ENCODE measurements around the gene FAM131A. TPM values are rescaled to one million over a fixed set of nuclear protein-coding genes. Genes with fewer than 3 reads are reported as not detected.

The FAM131A gene
- total and polyA plus RNA-seq, 4 donors = 0.81 to 5.7 (median 2.7) TPM

DNA sequence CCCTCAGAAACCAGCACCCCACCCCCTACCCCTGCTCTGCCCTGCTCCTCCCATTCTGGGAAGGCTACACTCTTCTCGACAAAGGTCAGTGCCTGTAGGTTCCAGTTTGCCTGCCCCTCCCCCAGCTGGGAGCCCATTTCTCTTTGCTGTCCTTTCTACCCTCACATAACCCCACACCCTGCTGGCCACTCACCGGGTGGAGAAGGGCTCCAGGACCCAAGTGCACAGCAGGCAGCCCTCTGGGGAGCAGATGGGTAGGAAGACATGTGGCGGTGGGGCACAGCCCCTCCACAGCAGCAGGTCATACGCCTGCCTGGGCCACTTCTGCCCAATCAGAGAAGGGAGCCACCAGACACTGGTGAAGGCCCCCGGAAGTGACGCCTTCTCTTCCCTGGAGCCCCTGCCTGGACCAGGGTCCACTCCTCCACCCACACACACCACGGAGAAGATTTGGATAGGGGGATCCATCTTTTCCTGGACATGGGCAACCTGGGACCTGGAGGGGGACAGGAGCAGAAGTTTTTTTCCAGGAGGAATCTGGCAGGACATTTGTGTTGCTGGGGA lies 40.6 kb downstream of the FAM131A start, which contains the start of gene THPO:
THPO (minus strand) TSS at position 326 of the 564 bp plus-strand sequence. CDS start 1,948 bp downstream, outside the sequence.
- H3K27ac ChIP-seq (ENCODE audit: low read depth in 1 of 2, low read length in 2 of 2) = peak within 1 kb of the TSS; percentile 94 to 96
- peak within 1 kb of the TSS; percentile 81 to 98 (median 92) for H3K4me3 ChIP-seq (ENCODE audit: low read depth in 1 of 3, low read length in 3 of 3)
- whole genome bisulfite sequencing = 23% methylated on average over 7 of the region's 7 CpGs
- H3K4me1 ChIP-seq (ENCODE audit: control insufficient read depth in 4 of 4, insufficient read depth in 4 of 4, low read length in 3 of 4) = peaks cover 3 to 27% (median 11%) of the 10 kb centered on the region in 4 donors
- TF ChIP-seq HNF4G (IDR thresholded peaks at IDR 0.05) = no peak
- peak in 1 of 2 donors; percentile 29 for TF ChIP-seq JUND (IDR thresholded peaks at IDR 0.05)
- TF ChIP-seq, protein P1, sequence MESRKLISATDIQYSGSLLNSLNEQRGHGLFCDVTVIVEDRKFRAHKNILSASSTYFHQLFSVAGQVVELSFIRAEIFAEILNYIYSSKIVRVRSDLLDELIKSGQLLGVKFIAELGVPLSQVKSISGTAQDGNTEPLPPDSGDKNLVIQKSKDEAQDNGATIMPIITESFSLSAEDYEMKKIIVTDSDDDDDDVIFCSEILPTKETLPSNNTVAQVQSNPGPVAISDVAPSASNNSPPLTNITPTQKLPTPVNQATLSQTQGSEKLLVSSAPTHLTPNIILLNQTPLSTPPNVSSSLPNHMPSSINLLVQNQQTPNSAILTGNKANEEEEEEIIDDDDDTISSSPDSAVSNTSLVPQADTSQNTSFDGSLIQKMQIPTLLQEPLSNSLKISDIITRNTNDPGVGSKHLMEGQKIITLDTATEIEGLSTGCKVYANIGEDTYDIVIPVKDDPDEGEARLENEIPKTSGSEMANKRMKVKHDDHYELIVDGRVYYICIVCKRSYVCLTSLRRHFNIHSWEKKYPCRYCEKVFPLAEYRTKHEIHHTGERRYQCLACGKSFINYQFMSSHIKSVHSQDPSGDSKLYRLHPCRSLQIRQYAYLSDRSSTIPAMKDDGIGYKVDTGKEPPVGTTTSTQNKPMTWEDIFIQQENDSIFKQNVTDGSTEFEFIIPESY (IDR thresholded peaks at IDR 0.05) = no peak
- peak; percentile 80 for TF ChIP-seq NR2F2 (IDR thresholded peaks at IDR 0.05)
- TF ChIP-seq EGR1 (IDR thresholded peaks at IDR 0.05; ENCODE audit: low read depth in 2 of 2) = peak; percentile 95 to 99
- TF ChIP-seq TAF1 (conservative IDR thresholded peaks at IDR 0.05) = peak; percentile 78
- TF ChIP-seq RAD21 (IDR thresholded peaks at IDR 0.05) = peak; percentile 26
- TF ChIP-seq, protein P2, sequence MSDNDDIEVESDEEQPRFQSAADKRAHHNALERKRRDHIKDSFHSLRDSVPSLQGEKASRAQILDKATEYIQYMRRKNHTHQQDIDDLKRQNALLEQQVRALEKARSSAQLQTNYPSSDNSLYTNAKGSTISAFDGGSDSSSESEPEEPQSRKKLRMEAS (IDR thresholded peaks at IDR 0.05) = peak; percentile 91
- peak; percentile 8 for TF ChIP-seq FOXA1 (IDR thresholded peaks at IDR 0.05)
- peak; percentile 74 to 78 for TF ChIP-seq HNF4A (conservative IDR thresholded peaks at IDR 0.05)
- TF ChIP-seq GABPA (IDR thresholded peaks at IDR 0.05 in 1 of 2, conservative IDR thresholded peaks at IDR 0.05 in 1 of 2) = peak; percentile 73 to 92
- peak; percentile 86 for TF ChIP-seq YY1 (IDR thresholded peaks at IDR 0.05)
- TF ChIP-seq, protein P3, sequence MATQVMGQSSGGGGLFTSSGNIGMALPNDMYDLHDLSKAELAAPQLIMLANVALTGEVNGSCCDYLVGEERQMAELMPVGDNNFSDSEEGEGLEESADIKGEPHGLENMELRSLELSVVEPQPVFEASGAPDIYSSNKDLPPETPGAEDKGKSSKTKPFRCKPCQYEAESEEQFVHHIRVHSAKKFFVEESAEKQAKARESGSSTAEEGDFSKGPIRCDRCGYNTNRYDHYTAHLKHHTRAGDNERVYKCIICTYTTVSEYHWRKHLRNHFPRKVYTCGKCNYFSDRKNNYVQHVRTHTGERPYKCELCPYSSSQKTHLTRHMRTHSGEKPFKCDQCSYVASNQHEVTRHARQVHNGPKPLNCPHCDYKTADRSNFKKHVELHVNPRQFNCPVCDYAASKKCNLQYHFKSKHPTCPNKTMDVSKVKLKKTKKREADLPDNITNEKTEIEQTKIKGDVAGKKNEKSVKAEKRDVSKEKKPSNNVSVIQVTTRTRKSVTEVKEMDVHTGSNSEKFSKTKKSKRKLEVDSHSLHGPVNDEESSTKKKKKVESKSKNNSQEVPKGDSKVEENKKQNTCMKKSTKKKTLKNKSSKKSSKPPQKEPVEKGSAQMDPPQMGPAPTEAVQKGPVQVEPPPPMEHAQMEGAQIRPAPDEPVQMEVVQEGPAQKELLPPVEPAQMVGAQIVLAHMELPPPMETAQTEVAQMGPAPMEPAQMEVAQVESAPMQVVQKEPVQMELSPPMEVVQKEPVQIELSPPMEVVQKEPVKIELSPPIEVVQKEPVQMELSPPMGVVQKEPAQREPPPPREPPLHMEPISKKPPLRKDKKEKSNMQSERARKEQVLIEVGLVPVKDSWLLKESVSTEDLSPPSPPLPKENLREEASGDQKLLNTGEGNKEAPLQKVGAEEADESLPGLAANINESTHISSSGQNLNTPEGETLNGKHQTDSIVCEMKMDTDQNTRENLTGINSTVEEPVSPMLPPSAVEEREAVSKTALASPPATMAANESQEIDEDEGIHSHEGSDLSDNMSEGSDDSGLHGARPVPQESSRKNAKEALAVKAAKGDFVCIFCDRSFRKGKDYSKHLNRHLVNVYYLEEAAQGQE (IDR thresholded peaks at IDR 0.05) = peak; percentile 88
- TF ChIP-seq RXRA (IDR thresholded peaks at IDR 0.05) = peak; percentile 95 to 96
- peak; percentile 94 for TF ChIP-seq SP1 (IDR thresholded peaks at IDR 0.05)
- no peak for TF ChIP-seq FOXA2 (IDR thresholded peaks at IDR 0.05)
- TF ChIP-seq, protein P4, sequence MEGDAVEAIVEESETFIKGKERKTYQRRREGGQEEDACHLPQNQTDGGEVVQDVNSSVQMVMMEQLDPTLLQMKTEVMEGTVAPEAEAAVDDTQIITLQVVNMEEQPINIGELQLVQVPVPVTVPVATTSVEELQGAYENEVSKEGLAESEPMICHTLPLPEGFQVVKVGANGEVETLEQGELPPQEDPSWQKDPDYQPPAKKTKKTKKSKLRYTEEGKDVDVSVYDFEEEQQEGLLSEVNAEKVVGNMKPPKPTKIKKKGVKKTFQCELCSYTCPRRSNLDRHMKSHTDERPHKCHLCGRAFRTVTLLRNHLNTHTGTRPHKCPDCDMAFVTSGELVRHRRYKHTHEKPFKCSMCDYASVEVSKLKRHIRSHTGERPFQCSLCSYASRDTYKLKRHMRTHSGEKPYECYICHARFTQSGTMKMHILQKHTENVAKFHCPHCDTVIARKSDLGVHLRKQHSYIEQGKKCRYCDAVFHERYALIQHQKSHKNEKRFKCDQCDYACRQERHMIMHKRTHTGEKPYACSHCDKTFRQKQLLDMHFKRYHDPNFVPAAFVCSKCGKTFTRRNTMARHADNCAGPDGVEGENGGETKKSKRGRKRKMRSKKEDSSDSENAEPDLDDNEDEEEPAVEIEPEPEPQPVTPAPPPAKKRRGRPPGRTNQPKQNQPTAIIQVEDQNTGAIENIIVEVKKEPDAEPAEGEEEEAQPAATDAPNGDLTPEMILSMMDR (IDR thresholded peaks at IDR 0.05; ENCODE audit: low read depth, low read length, missing input control) = no peak
- TF ChIP-seq, protein P5, sequence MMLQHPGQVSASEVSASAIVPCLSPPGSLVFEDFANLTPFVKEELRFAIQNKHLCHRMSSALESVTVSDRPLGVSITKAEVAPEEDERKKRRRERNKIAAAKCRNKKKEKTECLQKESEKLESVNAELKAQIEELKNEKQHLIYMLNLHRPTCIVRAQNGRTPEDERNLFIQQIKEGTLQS (IDR thresholded peaks at IDR 0.05) = peak; percentile 51
- H3K9ac ChIP-seq (ENCODE audit: low read depth in 1 of 2, low read length in 2 of 2) = peak within 1 kb of the TSS; percentile 73 to 99
- no peaks in the 10 kb centered on the region for H3K27me3 ChIP-seq (ENCODE audit: control insufficient read depth in 4 of 4, insufficient read depth in 4 of 4, low read length in 3 of 4)
- peak; percentile 71 for DNase-seq (ENCODE audit: low spot score)
- no peaks in the 10 kb centered on the region for H3K9me3 ChIP-seq (ENCODE audit: control insufficient read depth in 4 of 4, low read length in 3 of 4)
- peaks cover 5 to 27% (median 18%) of the 10 kb centered on the region in 4 donors for H3K36me3 ChIP-seq (ENCODE audit: control insufficient read depth in 4 of 4, insufficient read depth in 3 of 4, low read depth in 1 of 4, low read length in 3 of 4)
